A673 (cell line): ENCODE results near the gene EGFR.

ENCODE experiments used
- CTCF ChIP-seq: fragments of 300-800, 200-600 bp; sonication (generic); conservative IDR thresholded peaks from 2 replicates; pipeline ENCODE4 v1.5.1; 2017; ENCODE audit warnings: low read depth, mild to moderate bottlenecking, antibody characterized with exemption, low read length, moderate library complexity, mixed read lengths
- EZH2 ChIP-seq: fragments of 200-600 bp; sonication (generic); IDR thresholded peaks from 2 replicates; pipeline ENCODE4 v1.6.1; 2017; ENCODE audit warnings: borderline replicate concordance, low read depth, mild to moderate bottlenecking, mixed read lengths, antibody characterized with exemption, low read length; ENCODE audit not compliant: poor library complexity, severe bottlenecking

- TF ChIP-seq CTCF, result no peak
- no peak for TF ChIP-seq EZH2
Observed at GRCh38 chr7:55155351-55156117, 136.7 kb downstream of the EGFR start.
